Stimulated activated CD4-positive, alpha-beta T cell treated with anti-CD3 and anti-CD28 coated beads, Interleukin-12 subunit alpha, Interleukin-12 subunit beta, amount 100 ng/mL, for 48 hours (primary cell): Measurements from ENCODE around the gene FAHD2B.
"Not testable (repeated sequence)": the region's sequence is repeated elsewhere in the genome, so short reads cannot be mapped to it uniquely, and the experiment has no call there.

Source experiments
- DNase-seq, 3 donors: peaks; one replicate each; pipeline ENCODE4 v3.0.0-alpha.2; 2020; ENCODE audit warnings: low read depth in 2 of 3, low spot score in 1 of 3

The FAHD2B gene, protein sequence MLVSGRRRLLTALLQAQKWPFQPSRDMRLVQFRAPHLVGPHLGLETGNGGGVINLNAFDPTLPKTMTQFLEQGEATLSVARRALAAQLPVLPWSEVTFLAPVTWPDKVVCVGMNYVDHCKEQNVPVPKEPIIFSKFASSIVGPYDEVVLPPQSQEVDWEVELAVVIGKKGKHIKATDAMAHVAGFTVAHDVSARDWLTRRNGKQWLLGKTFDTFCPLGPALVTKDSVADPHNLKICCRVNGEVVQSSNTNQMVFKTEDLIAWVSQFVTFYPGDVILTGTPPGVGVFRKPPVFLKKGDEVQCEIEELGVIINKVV

GRCh38 chr2:97094772-97095611 lies at the start of gene FAHD2B:
Gene FAHD2B (minus strand): TSS chr2:97094882. CDS start chr2:97091706, 3,176 bp downstream.
- DNase-seq, result peak; percentile 71 to 80 (median 74)

GRCh38 chr2:97144016-97144415 lies 49.3 kb upstream of the FAHD2B start:
- DNase-seq, result not testable (repeated sequence)

GRCh38 chr2:97129090-97129489 lies 34.4 kb upstream of the FAHD2B start:
- DNase-seq, result not testable (repeated sequence)

DNA sequence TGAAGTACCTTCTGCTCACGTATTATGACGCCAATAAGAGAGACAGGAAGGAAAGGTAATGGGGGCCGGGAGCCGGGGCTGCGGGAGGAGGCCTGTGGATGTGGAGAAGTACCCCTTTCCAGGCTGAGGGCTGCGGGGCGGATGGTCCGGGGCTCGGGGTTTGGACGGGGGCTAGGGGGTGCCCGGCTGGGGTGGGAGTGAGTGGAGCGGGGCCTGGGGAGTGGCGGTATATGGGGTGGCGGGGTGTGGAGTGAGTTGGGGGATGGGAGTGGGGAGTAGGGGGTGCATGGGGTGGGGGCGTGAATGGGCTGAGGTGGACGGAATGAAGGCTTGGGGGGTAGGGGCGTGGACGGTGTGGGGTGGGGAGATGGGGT lies 19.2 kb upstream of the FAHD2B start:
- not testable (repeated sequence) for DNase-seq

DNA sequence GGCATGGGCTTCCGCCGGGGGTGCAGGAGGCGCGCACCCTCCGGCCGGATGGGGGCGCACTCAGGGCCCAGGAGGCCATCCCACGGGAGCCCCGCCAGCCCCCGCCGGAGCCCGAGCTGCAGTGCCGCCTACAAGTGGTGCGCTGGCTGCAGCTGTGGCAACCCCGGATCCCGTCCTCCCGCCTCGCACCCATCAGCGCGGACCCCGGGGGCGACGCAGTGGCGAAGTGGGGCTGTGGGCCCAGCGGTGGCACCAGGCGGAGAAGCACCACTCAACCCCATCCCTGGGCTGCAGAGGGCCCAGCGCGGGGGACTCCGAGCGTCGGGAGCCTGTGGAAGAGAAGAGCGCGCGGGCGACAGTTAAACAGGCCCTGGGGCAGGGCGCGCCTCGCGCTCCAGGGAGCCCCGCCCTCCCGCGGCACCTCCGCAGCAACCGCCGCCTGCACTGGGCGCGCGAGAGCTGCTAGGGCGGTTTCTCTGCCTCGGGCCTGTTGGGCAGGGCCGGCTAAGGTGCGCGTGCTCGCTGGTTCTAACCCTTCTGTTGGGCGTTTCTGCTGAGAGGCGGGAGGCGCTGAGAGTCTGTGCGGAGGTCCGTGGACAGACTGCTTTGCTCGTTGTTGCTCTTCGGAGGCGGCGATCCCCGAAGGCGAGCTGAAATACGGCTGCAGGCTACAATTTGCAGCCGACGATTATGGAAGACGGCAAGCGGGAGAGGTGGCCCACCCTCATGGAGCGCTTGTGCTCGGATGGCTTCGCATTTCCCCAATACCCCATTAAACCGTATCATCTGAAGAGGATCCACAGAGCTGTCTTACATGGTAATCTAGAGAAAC lies 18.6 kb upstream of the FAHD2B start, which contains the start of gene ANKRD36:
Gene ANKRD36 (plus strand): TSS at position 104 of the 832 bp plus-strand sequence. CDS start 587 bp downstream, at position 691.
- peak; percentile 74 to 81 (median 79) for DNase-seq

- DNase-seq, result peak; percentile 26 to 62 (median 27)
Observed at GRCh38 chr2:97112320-97113049, 17.8 kb upstream of the FAHD2B start.

GRCh38 chr2:97111246-97111645 lies 16.6 kb upstream of the FAHD2B start:
- DNase-seq, result not testable (repeated sequence)

DNA sequence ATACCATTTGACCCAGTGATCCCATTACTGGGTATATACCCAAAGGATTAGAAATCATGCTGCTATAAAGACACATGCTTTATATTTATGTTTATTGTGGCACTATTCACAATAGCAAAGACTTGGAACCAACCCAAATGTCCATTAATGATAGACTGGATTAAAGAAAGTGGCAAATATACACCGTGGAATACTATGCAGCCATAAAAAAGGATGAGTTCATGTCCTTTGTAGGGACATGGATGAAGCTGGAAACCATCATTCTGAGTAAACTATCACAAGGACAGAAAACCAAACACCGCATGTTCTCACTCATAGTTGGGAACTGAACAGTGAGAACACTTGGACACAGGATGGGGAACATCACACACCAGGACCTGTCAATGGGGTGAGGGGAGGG lies 12.2 kb upstream of the FAHD2B start:
- not testable (repeated sequence) for DNase-seq

DNA sequence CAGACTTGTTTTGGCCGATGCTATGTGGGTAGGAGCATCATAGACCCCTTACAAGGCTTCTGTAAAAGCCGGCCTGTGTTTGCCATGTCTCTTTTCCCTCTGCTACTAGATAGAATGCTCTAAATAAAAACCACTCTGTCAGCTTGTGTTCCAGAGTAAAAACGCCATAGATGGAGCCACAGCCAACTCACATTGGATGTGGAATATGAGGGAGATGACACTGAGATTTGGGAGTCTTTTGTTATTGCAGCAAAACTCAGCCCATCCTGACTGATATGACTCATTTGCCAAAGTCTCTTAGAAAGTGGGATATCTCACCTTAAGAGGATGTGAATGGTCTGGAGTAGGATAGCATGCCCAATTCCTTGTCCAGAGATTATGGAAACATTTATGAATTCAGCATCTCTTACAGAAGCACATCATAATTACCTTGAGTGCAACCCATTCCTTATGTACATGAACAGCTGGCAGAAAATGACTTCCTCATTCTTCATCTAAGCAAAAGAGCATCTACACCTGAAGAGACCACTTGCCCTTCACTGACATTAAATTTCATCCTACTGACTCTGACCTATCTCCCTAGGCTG lies 4.2 kb upstream of the FAHD2B start:
- DNase-seq, result not testable (repeated sequence)

GRCh38 chr2:97095661-97096060 lies 979 bp upstream of the FAHD2B start:
- DNase-seq, result no peak

DNA sequence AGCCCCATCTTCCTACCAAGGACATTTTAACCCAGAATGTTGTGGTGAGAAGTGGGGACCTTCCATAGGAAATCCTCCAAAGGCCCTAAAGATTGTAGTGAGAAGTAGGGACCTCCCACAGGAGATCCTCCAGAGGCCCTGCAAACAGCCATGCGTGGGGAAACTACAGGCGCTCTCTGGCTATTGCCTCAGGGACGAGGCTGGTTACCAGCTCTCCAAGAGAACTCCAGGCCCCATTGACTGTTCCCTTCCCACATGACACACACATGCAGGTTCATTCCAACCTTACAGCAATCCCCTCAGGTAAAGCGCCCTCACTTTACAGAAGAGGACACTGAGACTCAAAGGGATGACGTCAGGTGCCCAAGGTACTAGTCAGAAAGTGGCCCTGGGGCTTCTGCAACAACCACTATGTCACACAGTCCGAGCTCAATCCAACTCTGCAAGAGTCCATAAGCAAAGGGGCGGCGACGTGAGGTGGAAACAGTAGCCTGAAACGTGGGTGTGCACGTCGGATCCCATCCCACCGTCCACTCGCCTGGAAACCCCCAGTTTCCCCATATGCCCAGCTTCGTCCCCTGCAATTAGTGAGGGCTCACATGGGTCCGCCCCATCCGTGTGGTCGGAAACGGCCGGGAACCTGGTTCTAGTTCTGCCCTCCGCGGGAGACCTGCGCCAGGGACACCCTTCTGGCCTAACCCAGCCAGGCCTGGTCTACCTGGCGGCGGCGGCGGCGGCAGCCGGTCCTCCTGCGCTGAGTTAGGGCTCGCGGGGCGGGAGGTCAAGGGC lies 505 bp downstream of the FAHD2B start:
- not testable (repeated sequence) for DNase-seq

DNA sequence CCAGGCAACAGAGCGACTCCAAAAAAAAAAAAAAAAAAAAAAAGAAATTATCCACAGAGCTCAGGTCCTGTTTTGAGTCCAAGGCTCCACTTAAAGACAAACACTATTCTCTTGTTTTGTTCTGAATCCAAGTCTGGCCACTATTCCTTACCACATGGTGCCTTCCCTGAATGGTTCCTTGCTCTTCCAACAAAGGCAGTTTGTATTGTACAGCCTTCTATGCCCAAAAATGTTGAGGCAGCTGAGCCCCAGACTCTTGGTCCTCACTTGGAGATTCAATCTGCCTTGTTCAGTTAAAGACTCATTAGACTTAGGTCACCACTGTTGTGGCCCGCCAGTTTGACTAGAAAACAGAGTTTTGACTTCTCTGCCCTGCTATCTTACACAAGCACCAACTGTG lies 1.7 kb downstream of the FAHD2B start:
- DNase-seq, result not testable (repeated sequence)

- not testable (repeated sequence) for DNase-seq
Observed at GRCh38 chr2:97088706-97089105, 6.0 kb downstream of the FAHD2B start.

DNA sequence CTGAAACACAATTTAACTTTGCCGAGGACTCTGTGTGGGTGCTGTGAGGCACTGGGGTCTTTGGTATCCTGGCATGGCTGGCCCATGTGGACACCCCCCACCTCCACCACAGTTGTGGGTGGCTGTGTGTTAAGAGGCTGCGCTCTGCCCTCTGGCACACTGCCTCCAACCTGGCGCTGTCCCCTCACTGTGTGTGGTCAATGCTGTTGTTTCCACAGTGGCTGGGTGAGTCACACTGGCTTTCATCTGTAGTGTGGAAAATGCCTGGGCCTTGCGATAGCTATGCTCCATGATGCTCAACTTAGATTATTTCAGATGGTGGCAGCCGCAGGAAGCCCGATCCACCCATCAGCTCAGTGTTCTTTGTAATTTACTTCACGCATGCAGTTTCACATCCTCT lies 9.6 kb downstream of the FAHD2B start:
- not testable (repeated sequence) for DNase-seq

- DNase-seq, result not testable (repeated sequence)
Observed at GRCh38 chr2:97083516-97083915, 11.2 kb downstream of the FAHD2B start.

DNA sequence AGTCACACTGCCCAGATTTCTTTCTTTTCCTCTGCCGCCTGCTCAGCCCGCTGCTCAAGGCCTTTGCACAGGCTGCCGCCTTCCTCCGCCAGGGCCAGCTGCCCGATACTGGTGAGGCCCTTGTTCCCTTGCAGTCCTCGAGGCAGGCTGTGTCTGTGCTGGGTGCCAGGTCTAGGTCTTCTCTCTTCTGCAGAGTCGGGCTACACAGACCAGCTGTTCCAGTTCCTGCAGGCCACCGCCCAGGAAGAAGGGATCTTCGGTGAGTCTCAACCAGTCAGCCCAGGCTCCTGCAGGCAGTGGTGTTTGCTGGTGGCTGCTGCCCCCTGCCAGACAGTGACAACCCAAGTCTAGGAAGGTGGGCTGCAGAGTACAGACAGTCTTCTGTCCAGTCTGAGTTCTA lies 12.5 kb downstream of the FAHD2B start:
- not testable (repeated sequence) for DNase-seq

- DNase-seq, result not testable (repeated sequence)
Observed at GRCh38 chr2:97080855-97081254, 13.8 kb downstream of the FAHD2B start.

GRCh38 chr2:97077213-97077612 lies 17.5 kb downstream of the FAHD2B start:
- DNase-seq, result not testable (repeated sequence)

- DNase-seq, result not testable (repeated sequence)
Observed at GRCh38 chr2:97070915-97071314, 23.8 kb downstream of the FAHD2B start.
